Activated CD4-positive, alpha-beta T cell treated with anti-CD3 and anti-CD28 coated beads for 1 hour (primary cell): ENCODE data around the gene PDAP1.
"Not testable (repeated sequence)": the region's sequence is repeated elsewhere in the genome, so short reads cannot be mapped to it uniquely, and the experiment has no call there.

Experiments used
- DNase-seq: peaks from one replicate; pipeline ENCODE4 v3.0.0-alpha.2; 2020

Gene PDAP1

DNA sequence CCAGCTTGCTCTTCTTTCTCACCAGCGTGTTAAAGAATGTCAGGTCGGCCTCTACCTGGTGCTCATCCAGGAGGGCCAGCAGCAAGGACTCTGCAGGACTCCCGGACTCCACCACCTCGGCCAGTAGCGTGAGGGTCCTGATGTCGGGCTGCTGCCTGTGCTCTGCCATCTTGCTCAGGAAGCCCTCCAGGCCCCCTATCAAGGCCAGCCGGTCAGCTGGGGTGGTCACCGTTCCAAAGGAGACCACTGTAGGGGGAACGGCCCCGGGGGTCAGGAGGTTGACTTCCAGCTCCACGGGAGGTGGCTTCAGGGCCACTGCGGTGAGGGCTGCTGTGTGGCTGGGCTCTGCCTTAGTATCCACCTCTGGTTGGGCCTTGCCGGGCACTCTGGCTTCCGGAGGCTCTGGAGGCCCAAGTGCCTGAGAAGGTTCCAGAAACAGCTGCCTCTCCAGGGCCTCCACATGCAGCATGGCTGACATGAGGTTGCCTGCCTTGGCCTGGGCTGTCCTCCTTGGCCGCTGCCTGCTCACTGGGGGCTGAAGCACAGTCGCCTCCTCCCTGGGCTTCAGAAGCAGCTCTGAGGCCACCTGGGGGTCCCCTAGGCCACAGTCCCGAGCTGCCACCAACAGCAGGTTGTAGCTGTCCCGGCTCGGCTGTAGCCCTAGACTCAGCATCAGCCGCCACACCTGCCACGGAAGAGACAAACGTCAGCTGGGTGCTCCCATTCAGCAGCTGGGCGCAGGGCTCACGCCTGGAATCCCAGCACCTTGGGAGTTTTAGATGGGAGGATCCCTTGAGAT is 16.7 kb upstream of the PDAP1 start:
- no peak for DNase-seq

GRCh38 chr7:99422625-99423024 is 14.2 kb upstream of the PDAP1 start:
- DNase-seq = no peak

DNA sequence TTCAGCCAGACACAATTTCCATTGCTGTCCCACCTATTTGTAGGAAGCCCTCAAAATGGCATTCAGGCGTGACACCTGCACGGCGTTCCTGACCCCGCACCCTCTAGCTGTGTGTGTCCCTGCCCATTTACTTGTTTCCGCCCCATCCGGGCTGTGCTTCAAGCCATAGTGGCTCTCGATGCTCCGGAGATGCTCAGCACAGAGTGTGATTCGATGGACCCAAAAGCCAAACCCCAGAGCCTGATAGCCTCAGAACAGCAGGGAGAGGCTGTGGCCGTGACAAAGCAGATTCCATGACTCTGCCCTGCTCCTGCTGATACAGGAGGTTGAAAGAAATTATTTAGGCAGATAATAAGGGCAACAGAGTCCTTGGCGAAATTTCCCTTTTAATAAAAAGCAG is 13.8 kb upstream of the PDAP1 start:
- no peak for DNase-seq

DNA sequence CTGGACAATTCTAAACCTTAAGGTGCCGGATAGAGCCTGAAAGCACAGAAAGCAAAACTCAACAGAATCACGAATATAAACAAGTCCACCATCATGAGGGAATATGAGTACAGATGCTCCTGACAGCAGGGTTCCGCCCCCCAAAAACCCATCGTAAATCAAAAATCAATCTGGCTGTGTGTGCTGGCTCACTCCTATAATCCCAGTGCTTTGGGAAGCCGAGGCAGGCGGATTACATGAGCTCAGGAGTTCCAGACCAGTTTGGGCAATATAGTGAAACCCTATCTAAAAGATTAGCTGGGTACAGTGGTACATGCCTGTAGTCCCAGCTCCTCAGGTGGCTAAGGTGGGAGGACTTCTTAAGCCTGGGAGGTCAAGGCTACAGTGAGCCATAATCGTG is 12.6 kb upstream of the PDAP1 start:
- no peak for DNase-seq

- no peak for DNase-seq
Observed at GRCh38 chr7:99420213-99420612, 11.8 kb upstream of the PDAP1 start.

DNA sequence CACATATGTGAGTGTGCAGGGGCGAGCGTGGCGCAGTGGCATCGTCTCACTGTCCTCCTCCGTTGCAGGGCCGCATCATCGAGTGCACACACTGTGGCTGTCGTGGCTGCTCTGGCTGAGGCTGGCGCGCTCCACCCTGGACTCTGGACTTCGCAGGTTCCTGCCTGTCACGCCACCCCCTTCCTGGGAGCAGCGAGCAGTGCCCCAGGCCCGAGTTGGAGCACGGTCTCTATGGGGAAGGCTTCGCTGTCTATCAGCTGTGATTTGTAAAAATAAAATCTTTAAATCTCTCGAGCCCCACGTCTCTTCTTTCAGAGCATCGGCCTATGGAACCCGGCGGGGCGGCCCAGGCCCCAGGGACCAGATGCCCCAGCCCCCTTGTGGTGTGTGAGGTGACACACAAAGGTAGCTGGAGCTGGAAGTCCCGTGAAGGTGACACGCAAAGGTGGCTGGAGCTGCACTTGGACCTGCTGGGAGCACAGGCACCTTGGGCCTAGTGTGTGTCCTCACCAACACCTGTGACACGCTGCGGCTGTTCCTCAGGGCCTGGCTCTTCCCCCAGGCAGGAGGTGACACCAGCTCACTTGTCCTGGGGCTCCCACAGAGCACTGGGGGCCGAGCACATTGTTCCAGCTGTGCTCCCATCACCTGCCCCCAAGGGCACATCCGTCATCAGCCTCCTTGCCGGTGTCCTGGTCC is 11.1 kb upstream of the PDAP1 start:
- no peak for DNase-seq

DNA sequence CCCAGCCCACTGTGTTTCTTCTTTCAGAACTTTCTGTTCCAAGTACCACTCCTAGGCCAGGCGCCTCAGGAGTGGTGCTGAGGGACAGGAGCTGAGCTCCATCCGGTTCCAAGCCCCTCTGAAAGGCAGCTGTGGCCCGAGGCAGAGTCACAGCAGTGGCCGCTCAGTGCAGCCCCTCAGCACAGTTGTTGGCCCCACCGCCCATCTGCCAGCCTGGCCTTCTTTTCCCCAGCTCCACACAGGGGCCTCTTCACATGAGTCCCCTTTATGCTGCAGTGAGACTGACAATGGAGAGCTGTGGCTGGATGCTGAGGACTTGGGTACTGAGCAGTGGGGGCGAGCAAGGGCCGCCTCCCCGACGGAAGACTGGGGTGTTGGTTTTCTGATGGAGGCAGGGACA is 9.9 kb upstream of the PDAP1 start:
- no peak for DNase-seq

GRCh38 chr7:99415513-99416127 is 7.2 kb upstream of the PDAP1 start:
- DNase-seq = not testable (repeated sequence)

- DNase-seq = no peak
Observed at GRCh38 chr7:99410635-99411034, 2.2 kb upstream of the PDAP1 start.

DNA sequence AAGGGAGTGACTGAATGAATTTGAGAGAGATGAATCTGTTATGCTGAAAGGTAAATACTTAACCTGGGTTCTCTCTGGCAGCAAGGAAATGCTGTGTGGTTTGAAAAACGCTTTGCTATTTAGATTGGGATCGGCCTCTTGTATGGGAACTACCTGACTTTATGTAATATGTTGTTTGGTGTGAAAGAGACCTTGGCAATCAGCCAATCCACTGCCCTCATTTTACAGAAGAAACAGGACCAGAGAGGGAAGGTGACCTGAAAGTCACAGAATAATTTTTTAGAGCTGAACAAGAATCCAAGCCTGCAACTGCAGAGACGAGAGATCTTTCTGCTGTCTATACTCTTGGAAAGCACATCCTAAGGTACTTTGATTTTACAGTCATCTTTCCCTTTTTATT is 1.4 kb upstream of the PDAP1 start:
- DNase-seq = no peak

GRCh38 chr7:99409192-99409572 is 785 bp upstream of the PDAP1 start:
- no peak for DNase-seq

DNA sequence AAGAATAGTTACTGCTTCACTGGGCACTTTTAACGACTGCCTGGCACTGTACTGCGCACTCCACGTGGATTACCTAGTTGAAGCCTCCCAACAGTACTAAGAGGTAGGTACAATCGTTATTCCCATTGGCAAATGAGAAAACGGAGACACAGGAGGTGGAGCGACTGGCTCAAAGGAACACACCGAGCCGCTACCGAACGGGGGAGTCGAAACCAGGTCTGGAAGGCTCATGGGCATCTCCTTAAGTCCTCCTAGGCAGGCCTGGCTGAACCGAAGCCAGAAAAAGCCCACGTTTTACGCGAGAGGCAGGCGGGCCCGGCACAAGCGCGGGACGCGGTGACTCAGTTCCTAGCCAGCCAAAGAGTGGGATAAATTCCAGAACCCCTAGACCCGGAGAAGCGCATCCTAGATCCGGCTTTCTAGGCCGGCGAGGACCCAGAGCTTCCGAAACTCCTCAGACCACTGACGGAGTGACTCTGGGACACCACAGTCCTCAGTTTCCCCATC is 472 bp downstream of the PDAP1 start:
- no peak for DNase-seq

GRCh38 chr7:99406557-99406956 is 1.8 kb downstream of the PDAP1 start:
- no peak for DNase-seq

DNA sequence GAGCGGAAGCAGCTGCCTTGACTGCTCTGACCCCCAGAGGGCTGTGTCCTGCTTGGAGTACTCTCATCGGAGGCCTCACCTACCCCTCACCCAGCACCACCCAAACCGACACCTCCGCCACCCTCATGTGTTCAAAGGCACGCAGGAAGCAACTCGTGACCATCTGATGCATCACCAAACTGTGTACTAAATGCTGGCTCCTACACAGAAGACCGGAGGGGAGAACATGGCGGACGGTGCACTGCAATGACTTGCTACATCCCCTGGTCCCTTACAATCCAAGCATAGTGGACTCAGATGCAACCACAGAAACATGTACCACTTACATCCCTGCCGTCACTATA is 3.4 kb downstream of the PDAP1 start:
- DNase-seq = no peak

DNA sequence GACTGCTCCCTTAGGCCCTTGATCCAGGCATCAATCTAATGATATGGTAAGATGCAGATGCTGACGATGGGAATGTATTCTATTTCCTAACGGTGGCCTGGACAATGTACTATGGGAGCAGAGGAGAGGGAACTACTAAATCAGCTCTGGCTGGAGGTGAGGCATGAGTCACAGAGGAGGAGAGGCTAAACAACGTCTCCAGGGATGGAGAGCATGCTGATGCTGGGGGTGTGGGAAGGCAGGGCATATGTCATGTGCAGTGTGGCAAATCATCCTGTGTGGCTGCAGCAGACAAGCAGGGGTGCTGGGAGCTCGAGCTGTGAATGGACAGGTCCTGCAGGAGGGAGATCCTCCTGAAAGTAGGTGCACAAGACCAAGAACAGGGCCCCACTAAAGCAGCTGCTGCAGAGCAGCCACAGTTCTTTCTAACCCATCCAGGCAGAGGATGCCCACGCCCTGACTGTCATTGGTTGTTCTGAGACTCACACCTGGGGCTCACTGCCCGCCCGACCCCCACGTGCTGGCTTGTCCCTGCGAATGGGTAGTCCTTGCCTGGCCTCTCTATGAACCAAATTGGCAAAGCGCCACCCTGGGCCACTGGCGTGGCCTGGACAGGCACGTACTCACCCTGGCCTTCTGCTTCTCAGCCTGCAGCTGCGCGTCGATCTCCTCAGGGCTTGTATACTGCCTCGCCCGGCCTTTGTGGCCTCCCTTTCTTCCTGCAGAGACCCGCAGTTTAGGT is 4.0 kb downstream of the PDAP1 start:
- DNase-seq = no peak

DNA sequence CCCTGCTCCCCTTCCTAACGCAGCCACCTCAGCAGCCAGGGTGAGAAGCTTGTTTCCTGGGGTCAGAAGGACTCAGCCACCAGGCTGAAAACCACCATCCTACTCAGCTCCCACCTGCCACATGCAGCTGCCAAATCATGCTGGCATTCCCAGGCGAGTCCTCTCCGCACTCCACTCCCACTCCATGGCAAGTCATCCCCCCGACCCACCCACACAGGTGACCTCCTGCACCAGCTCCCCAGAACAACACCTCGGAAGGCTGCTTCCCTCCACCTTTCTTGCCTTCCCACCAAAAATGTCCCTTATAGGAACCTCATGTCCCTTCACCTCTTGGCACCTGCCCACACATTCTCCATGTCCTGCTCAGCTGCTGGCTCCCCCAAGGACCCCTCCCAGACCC is 4.6 kb downstream of the PDAP1 start:
- DNase-seq = no peak

- no peak for DNase-seq
Observed at GRCh38 chr7:99402854-99403253, 5.5 kb downstream of the PDAP1 start.

GRCh38 chr7:99399597-99399996 is 8.8 kb downstream of the PDAP1 start:
- no peak for DNase-seq

DNA sequence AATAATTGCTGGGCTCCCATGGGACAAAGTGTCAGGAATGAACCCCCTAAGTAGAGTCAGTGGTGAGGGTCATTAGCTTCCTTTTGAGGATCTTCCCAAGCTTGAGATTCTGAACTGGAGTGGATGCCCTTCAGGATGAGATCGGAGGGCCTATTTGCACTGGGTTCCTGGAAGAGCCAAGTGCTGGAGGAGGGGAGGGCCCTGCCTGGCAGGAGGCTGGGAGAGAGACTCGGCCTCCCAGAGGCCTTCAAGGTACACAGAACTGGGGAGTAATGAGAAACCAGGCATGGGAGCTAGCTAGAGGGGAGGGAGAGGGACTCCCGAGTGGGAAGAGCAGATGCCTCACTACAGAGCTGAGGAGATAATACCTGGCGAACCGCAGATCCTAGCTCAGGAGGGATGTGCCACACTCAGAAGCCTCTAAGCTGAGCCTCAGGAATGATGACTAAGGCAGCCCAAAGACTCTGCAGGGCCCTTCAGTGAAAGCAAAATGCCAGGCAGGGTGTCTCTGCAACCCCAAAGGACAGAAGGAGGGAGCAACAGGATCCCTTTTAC is 9.4 kb downstream of the PDAP1 start:
- no peak for DNase-seq

DNA sequence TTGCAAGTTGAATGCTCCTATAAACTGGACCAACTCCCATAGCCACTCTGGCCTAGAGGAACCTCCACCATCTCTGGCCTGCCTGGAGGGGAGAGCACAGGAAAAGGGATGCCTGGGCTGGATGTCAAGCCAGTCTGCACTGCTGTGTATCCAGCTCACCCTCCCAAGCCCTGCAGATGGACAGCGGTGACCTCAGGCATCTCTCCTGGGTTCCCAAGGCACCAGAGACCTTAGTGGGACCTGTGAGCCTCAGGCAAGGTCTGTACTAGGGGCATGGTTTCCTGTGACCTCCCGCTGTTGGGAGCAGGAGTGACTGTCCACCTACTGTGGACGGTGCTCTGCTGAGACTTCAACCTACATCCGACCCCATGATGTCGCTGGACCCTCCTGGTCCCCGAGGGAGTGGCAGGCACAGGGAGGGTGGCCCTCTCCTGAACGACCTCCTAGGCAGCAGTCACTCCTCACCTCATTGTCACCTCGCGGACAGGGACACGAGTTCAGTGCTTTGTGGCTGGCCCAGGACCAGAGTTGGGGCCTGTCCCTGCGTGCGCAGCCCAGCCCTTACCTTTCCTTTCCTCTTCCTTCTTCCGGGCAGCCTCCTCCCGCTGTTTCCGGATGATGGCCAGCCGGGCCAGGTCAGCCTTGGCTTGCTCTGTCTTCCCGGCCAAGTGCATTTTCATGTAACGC is 11.0 kb downstream of the PDAP1 start:
- DNase-seq = no peak

- DNase-seq = no peak
Observed at GRCh38 chr7:99396418-99397296, 11.7 kb downstream of the PDAP1 start.
